HG02588 (cell line): ENCODE data around the gene SGPL1.

Experiments
- ATAC-seq: cut with Tn5 transposase; IDR thresholded peaks from one replicate; pipeline ENCODE4 v1.9.1; 2021; ENCODE audit warnings: mild to moderate bottlenecking, moderate library complexity; ENCODE audit not compliant: unreplicated experiment

SGPL1 gene

GRCh38 chr10:70903262-70903921, 87.6 kb downstream of the SGPL1 start:
- no peak for ATAC-seq

GRCh38 chr10:70905071-70906021, 89.6 kb downstream of the SGPL1 start:
- no peak for ATAC-seq

GRCh38 chr10:70906031-70906783, 90.5 kb downstream of the SGPL1 start:
- no peak for ATAC-seq

GRCh38 chr10:70906953-70907636, 91.3 kb downstream of the SGPL1 start:
- ATAC-seq = no peak

GRCh38 chr10:70907637-70908405, 92.1 kb downstream of the SGPL1 start:
- no peak for ATAC-seq

GRCh38 chr10:70908406-70909296, 92.9 kb downstream of the SGPL1 start:
- ATAC-seq = no peak

GRCh38 chr10:70909326-70909935, 93.7 kb downstream of the SGPL1 start:
- ATAC-seq = no peak

- ATAC-seq = no peak
These were observed 95.0 kb downstream of the SGPL1 start for GRCh38 chr10:70910486-70911341.

- ATAC-seq = no peak
These were observed 95.6 kb downstream of the SGPL1 start for GRCh38 chr10:70911386-70911785.

- ATAC-seq = no peak
These were observed 96.8 kb downstream of the SGPL1 start for GRCh38 chr10:70912556-70912955.

- no peak for ATAC-seq
These were observed 97.6 kb downstream of the SGPL1 start for GRCh38 chr10:70913191-70913892.

- ATAC-seq = no peak
These were observed 98.1 kb downstream of the SGPL1 start for GRCh38 chr10:70913893-70914240.

GRCh38 chr10:70914316-70914864, 98.6 kb downstream of the SGPL1 start:
- ATAC-seq = no peak

GRCh38 chr10:70915206-70915605, 99.5 kb downstream of the SGPL1 start:
- no peak for ATAC-seq

GRCh38 chr10:70915806-70916205, 100.1 kb downstream of the SGPL1 start:
- no peak for ATAC-seq

- no peak for ATAC-seq
These were observed 100.5 kb downstream of the SGPL1 start for GRCh38 chr10:70916241-70916640.

GRCh38 chr10:70917226-70917625, 101.5 kb downstream of the SGPL1 start:
- ATAC-seq = no peak
